A673 (cell line): ENCODE data around the gene POP4. TPM values are rescaled to one million over a fixed set of nuclear protein-coding genes. Genes with fewer than 3 reads are reported as not detected.

Experiments used
- BruUV-seq: library from RNA; stranded (reverse); fragments of 400-500 nt; replicated peaks from 2 replicates; lab custom pipeline; 2021; lab: Mats Ljungman, UMichigan
- CTCF ChIA-PET: fragments of 300-600 bp; sonication (Branson Sonifier 250); formaldehyde crosslinking; loops from one replicate; lab custom pipeline; 2022; ENCODE audit warnings: antibody characterized with exemption; lab: Charles Lee
- POLR2A ChIA-PET: fragments of 300-600 bp; sonication (Branson Sonifier 250); formaldehyde crosslinking; loops from one replicate; lab custom pipeline; 2022; ENCODE audit warnings: antibody characterized with exemption; ENCODE audit not compliant: low non-redundant PET; lab: Charles Lee
- DNase-seq: peaks from one replicate; pipeline ENCODE4 v3.0.0-alpha.2; 2015; ENCODE audit warnings: low spot score
- H3K27ac ChIP-seq: fragments of 200-600 bp; sonication (generic); 2 replicates; pipeline ENCODE4 v1.5.1; 2016; ENCODE audit warnings: mixed run types, low read depth, mild to moderate bottlenecking, mixed read lengths, antibody characterized with exemption, low read length; ENCODE audit not compliant: poor library complexity, severe bottlenecking
- H3K27me3 ChIP-seq: fragments of 200-600 bp; sonication (generic); replicated peaks from 2 replicates; pipeline ENCODE4 v1.6.1; 2017; ENCODE audit warnings: mixed run types, low read depth, mild to moderate bottlenecking, mixed read lengths, antibody characterized with exemption, low read length; ENCODE audit not compliant: insufficient read depth, poor library complexity
- H3K36me3 ChIP-seq: fragments of 200-600 bp; sonication (generic); 2 replicates; pipeline ENCODE4 v1.6.1; 2016; ENCODE audit warnings: mixed run types, mild to moderate bottlenecking, mixed read lengths, antibody characterized with exemption, low read length; ENCODE audit not compliant: insufficient read depth, poor library complexity, severe bottlenecking
- H3K4me1 ChIP-seq: fragments of 200-600 bp; sonication (generic); 2 replicates; pipeline ENCODE4 v1.6.1; 2017; ENCODE audit warnings: mixed run types, mild to moderate bottlenecking, mixed read lengths, antibody characterized with exemption, low read length; ENCODE audit not compliant: insufficient read depth, poor library complexity, severe bottlenecking
- H3K4me3 ChIP-seq: fragments of 200-600 bp; sonication (generic); 2 replicates; pipeline ENCODE4 v1.5.1; 2016; ENCODE audit warnings: low read depth, mixed run types, mild to moderate bottlenecking, mixed read lengths, low read length; ENCODE audit not compliant: poor library complexity, severe bottlenecking
- H3K9me3 ChIP-seq: fragments of 200-600 bp; sonication (generic); 2 replicates; pipeline ENCODE4 v1.6.1; 2016; ENCODE audit warnings: mixed run types, low read depth, mild to moderate bottlenecking, mixed read lengths, antibody characterized with exemption, low read length; ENCODE audit not compliant: poor library complexity, severe bottlenecking
- EZH2 ChIP-seq: fragments of 200-600 bp; sonication (generic); IDR thresholded peaks from 2 replicates; pipeline ENCODE4 v1.6.1; 2017; ENCODE audit warnings: borderline replicate concordance, low read depth, mild to moderate bottlenecking, mixed read lengths, antibody characterized with exemption, low read length; ENCODE audit not compliant: poor library complexity, severe bottlenecking
- intact Hi-C: fragments of 100-400 bp; cut with micrococcal nuclease; formaldehyde crosslinking; loops from one replicate; pipeline ENCODE4 v1.10.0; 2022; ENCODE audit not compliant: unreplicated experiment
- total RNA-seq: library from RNA; stranded (reverse); gene quantifications from 2 replicates; pipeline ENCODE4 v1.2.3, GENCODE V29; 2021
- TF ChIP-seq, protein P1 (sequence below): fragments of 300-800, 200-600 bp; sonication (generic); conservative IDR thresholded peaks from 2 replicates; pipeline ENCODE4 v1.5.1; 2017; ENCODE audit warnings: low read depth, mild to moderate bottlenecking, antibody characterized with exemption, low read length, moderate library complexity, mixed read lengths

The POP4 gene
- total RNA-seq, 1 experiment from 2014 or later = 70.6 TPM

DNA sequence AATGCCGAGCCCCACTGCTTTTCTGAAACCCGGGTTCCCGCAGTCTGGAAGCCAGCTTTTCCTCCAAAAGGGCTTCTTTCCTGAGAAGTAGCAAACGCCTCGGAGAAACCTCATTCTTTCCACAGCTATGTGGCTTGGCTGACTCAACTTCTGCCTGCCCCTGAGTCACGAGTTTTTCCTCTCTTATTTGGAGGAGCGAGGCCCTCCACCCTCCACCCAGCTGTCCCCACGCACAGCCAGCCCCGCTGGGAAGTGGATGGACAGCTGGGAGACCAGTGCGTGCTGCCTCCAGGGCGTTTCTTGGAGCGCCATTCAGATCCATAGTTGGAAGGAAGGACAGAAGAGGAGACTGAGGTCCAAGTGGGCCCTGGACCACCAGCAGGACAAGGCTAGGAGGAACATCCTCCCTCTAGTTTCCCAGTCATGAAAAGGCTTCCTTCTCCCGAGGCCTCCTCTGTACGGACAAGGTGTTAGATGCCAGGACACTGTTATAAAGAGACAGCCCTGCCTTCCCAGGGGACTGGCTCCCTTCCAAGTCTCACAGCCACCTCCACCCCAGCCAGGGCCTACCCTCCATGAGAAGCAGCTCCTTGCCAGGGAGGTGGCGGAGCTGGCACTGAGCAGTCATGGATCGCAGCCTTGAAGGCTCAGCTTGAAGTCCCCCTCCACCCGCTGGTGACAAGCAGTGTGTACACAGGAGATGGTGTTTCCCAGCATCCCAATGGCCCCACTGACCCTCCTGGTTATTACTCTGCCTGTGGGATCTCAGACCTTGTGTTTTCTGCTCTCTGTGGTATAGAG is 56.7 kb downstream of the POP4 start:
- H3K4me3 ChIP-seq = no peak overlapping the region
- no TSS peak for BruUV-seq

DNA sequence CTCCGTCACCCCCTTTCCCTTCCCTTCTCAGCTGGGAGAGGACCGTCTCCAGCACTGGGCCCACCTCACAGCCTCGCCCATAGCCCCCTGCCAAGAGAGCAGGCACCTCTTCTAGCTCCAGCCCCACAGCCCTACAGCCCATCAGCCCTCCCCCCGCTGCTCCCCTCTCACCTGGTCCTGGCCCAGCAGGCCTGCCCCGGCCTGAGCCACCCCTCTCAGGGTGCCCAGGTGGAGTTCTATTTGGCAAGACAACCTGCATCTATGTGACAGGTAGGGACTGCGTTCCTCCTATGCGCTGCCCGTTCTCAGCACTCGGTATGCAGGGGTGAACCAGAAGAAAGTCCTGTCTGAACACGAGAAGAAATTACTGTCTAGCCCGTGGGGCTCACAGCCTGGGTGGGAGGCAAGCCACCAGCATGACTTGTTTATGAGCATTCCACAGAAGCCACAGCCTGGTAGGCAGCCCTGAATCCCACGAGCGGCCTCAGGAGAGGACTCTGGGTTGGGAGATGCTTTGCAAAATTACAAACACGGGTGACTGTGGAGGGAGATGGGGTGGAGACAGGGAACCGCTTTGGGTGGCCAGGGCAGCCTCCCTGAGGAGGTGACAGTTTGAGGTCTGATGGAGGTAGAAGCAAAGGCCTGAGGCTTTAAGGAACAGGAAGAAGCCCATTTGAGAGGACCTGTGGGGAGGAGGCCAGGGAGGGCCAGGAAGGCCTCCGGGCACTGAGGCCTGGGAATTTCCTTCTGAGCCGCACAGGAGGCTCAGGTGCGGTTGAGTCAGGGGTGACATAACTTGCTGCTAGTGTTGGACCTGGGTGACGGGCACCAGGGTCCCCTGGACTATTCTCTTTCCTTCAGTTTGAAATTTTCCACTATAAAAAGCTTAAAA is 58.0 kb downstream of the POP4 start:
- DNase-seq = no peak
- CTCF ChIA-PET = no interaction called here
- intact Hi-C loops = no loop called here

More for the DNA sequence above, 56.7 kb downstream of the POP4 start:
- Histone ChIP-seq H3K36me3 (no peaks in the 10 kb centered on the region), H3K27ac (no peak overlapping the region), H3K4me1 (peaks cover 18% of the 10 kb centered on the region), H3K9me3 (no peaks in the 10 kb centered on the region), H3K27me3 (peaks cover 22% of the 10 kb centered on the region)
- TF ChIP-seq, protein P1, sequence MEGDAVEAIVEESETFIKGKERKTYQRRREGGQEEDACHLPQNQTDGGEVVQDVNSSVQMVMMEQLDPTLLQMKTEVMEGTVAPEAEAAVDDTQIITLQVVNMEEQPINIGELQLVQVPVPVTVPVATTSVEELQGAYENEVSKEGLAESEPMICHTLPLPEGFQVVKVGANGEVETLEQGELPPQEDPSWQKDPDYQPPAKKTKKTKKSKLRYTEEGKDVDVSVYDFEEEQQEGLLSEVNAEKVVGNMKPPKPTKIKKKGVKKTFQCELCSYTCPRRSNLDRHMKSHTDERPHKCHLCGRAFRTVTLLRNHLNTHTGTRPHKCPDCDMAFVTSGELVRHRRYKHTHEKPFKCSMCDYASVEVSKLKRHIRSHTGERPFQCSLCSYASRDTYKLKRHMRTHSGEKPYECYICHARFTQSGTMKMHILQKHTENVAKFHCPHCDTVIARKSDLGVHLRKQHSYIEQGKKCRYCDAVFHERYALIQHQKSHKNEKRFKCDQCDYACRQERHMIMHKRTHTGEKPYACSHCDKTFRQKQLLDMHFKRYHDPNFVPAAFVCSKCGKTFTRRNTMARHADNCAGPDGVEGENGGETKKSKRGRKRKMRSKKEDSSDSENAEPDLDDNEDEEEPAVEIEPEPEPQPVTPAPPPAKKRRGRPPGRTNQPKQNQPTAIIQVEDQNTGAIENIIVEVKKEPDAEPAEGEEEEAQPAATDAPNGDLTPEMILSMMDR = no peak
- TF ChIP-seq EZH2 = no peak
- POLR2A ChIA-PET = no interaction called here
- CTCF ChIA-PET = interaction anchor here (0.6 kb wide), 1 partner anchor 184 kb away, joined by 3 read pairs; no protein-coding TSS in a partner anchor
- intact Hi-C loops = no loop called here
- DNase-seq = no peak

GRCh38 chr19:29664753-29665214 is 58.7 kb downstream of the POP4 start:
- peaks cover 22% of the 10 kb centered on the region for H3K27me3 ChIP-seq
- no peak for TF ChIP-seq EZH2
- H3K36me3 ChIP-seq = no peaks in the 10 kb centered on the region
- peaks cover 18% of the 10 kb centered on the region for H3K4me1 ChIP-seq
- H3K9me3 ChIP-seq = no peaks in the 10 kb centered on the region
- CTCF ChIA-PET = no interaction called here
- BruUV-seq = no TSS peak
- H3K4me3 ChIP-seq = peak overlapping the region; percentile 49
- no peak for DNase-seq
- POLR2A ChIA-PET = no interaction called here
- intact Hi-C loops = no loop called here
- no peak overlapping the region for H3K27ac ChIP-seq

More for the DNA sequence above, 58.0 kb downstream of the POP4 start:
- peaks cover 18% of the 10 kb centered on the region for H3K4me1 ChIP-seq
- no TSS peak for BruUV-seq
- POLR2A ChIA-PET = no interaction called here
- TF ChIP-seq, protein P1 = no peak
- TF ChIP-seq EZH2 = no peak
- H3K27me3 ChIP-seq = peaks cover 22% of the 10 kb centered on the region
- no peak overlapping the region for H3K27ac ChIP-seq
- no peaks in the 10 kb centered on the region for H3K36me3 ChIP-seq
- H3K9me3 ChIP-seq = no peaks in the 10 kb centered on the region
- H3K4me3 ChIP-seq = no peak overlapping the region
